ENCODE results near the gene DNAJB14.

DNAJB14 gene

DNA sequence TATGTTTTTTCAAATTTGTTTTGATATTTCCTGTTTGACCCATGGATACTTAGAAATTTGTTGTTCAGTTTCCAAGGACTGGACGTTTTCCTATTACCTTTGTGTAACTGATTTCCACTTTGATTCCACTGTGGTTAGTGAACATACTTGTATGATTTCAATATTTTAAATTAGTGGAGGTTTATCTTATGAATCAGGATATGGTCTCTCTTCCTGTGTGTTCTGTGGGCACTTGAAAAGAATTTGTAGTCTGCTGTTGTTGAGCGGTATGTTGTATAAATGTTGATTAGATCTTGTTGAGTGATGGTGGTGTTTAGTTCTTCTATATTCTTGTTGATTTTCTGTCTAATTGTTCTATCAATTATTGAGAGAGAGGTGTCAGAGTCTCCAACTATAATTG lies 31.0 kb downstream of the DNAJB14 start:
- H3K36me3 Mint-ChIP-seq (ENCODE audit: low read depth), result peaks cover 65% of the 10 kb centered on the region
- DNase-seq (ENCODE audit: low spot score), result no peak
- H3K27me3 Mint-ChIP-seq (ENCODE audit: low read depth), result no peaks in the 10 kb centered on the region
- H3K27ac Mint-ChIP-seq, result peak overlapping the region; percentile 27
- H3K9me3 Mint-ChIP-seq, result peaks cover 15% of the 10 kb centered on the region
- peaks cover 12% of the 10 kb centered on the region for H3K4me1 Mint-ChIP-seq (ENCODE audit: low read depth)
- no peak overlapping the region for H3K4me3 Mint-ChIP-seq

DNA sequence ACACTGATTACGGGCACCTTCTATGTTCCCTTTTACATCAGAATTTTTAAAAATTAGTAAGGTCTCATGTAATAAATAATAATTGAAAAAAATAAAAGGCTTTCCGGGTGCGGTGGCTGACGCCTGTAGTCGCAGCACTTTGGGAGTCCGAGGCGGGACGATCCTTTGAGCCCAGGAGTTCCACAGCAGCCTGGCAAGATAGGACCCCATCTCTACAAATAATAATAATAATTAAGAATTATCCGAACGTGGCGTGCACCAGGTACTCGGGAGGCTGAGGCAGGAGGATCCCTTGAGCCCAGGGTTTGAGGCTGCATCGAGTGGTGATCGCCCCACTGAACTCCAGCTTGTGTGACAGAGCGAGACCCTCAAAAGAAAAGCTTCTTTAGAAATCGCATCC lies 51.4 kb downstream of the DNAJB14 start:
- peak overlapping the region; percentile 84 for H3K27ac Mint-ChIP-seq
- no peak for DNase-seq (ENCODE audit: low spot score)
- peaks cover 24% of the 10 kb centered on the region for H3K4me1 Mint-ChIP-seq (ENCODE audit: low read depth)
- H3K27me3 Mint-ChIP-seq (ENCODE audit: low read depth), result no peaks in the 10 kb centered on the region
- peaks cover 17% of the 10 kb centered on the region for H3K36me3 Mint-ChIP-seq (ENCODE audit: low read depth)
- H3K4me3 Mint-ChIP-seq, result peak overlapping the region; percentile 99
- H3K9me3 Mint-ChIP-seq, result no peaks in the 10 kb centered on the region

DNA sequence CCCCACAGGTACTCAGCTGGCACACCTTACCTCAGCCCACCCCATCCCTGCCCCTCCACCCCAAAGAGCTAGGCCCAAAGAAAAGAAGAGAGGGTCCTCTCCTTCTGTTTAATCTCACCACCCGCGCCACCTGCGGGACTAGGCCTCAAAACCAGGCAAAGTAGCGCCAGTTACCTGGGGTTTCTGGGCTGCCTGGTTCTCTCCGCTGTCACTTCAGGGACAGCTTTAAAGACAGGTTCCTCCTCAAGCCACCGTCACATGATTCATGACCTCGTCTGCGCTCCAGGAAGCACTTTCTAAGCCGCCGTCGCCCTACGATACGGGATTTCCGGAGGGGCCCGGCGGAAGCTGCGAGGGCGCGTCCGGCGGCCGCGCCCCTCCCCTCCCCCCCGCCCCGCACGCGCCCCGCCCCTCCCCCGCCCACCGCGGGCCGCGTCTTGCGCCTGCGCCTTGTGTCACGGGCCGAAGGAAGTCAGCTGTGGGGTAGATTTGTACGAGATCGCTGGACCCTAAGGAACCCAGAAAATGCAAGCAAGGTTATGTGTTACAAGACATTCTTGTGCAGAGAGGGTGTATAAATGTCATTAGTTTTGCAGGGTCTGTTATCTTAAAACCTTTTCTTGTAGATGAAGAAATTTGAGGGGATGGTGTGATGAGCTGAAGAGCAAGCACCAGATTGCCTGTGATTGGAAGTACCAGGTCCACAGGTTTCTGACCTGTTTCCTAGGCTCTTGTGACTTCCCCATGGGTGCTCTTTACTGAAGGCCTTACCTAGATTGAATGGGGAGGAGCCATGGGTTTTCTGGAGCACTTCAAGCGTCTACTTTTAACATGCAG lies 52.0 kb downstream of the DNAJB14 start, which contains the start of gene LAMTOR3:
LAMTOR3 (minus strand) TSS at position 267 of the 837 bp plus-strand sequence. CDS start 464 bp downstream, outside the sequence.
- peak within 1 kb of the TSS; percentile 99 for H3K4me3 Mint-ChIP-seq
- H3K27ac Mint-ChIP-seq, result peak within 1 kb of the TSS; percentile 95
- peaks cover 26% of the 10 kb centered on the region for H3K4me1 Mint-ChIP-seq (ENCODE audit: low read depth)
- DNase-seq (ENCODE audit: low spot score), result peak; percentile 89
- peaks cover 19% of the 10 kb centered on the region for H3K36me3 Mint-ChIP-seq (ENCODE audit: low read depth)
- H3K27me3 Mint-ChIP-seq (ENCODE audit: low read depth), result no peaks in the 10 kb centered on the region
- no peaks in the 10 kb centered on the region for H3K9me3 Mint-ChIP-seq

DNA sequence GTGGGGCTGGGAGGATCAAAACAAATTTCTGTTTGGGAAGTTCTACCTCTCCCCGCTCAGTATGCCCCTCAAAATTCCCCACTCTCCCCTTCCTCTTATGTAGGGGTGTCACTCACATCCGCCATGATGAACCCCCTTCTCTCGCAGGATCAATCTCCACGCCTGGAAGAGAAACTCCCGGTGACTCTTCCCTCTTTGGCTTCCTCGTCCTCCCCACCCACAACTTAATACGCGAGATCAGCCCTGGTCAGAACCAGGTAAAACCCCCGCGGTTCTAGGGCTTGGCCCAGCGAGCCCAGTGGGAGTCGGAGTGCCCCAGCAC lies 52.6 kb downstream of the DNAJB14 start:
- H3K9me3 Mint-ChIP-seq, result no peaks in the 10 kb centered on the region
- H3K27ac Mint-ChIP-seq, result peak overlapping the region; percentile 95
- no peaks in the 10 kb centered on the region for H3K27me3 Mint-ChIP-seq (ENCODE audit: low read depth)
- H3K4me3 Mint-ChIP-seq, result peak overlapping the region; percentile 99
- H3K4me1 Mint-ChIP-seq (ENCODE audit: low read depth), result peaks cover 28% of the 10 kb centered on the region
- DNase-seq (ENCODE audit: low spot score), result no peak
- peaks cover 22% of the 10 kb centered on the region for H3K36me3 Mint-ChIP-seq (ENCODE audit: low read depth)

DNA sequence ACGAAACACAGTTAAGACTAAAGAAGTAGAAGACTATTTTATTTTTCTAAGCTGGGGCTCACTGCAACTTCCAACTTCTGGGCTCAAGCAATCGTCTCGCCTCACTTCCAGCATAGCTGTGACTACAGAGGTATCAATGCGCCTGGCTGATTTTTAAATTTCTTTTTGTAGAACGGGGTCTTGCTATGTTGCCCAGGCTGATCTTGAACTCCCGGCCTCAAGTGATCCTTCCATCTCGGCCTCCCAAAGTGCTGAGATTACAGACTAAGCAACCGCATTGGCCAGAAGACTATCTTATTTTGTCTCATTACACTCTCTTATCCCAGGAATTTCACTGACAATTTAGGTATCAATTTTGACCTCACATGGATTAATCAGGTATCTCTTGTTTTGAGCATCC lies 53.4 kb downstream of the DNAJB14 start:
- Mint-ChIP-seq H3K27ac (peak overlapping the region; percentile 95), H3K4me1 (ENCODE audit: low read depth) (peaks cover 28% of the 10 kb centered on the region), H3K9me3 (no peaks in the 10 kb centered on the region), H3K4me3 (peak overlapping the region; percentile 99), H3K27me3 (ENCODE audit: low read depth) (no peaks in the 10 kb centered on the region), H3K36me3 (ENCODE audit: low read depth) (peaks cover 22% of the 10 kb centered on the region)
- no peak for DNase-seq (ENCODE audit: low spot score)

DNA sequence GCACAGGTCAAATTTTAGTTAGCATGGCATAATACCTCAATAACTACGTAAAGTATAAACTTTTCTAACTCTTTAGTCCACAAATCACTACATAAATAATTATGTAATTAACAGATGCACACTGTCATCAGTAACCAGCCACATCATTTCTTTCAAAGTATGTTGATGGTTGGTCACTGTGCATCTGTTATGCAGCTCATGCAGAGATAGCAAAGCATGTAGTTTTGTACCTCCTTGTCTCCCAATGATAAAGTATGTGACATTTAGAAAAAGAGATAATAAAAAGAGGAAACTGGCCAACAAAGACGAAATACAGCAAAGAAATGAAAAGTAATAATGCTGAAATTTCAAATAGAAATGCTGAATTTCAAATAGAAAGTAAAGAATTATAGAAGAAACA lies 55.1 kb downstream of the DNAJB14 start:
- Mint-ChIP-seq H3K9me3 (no peaks in the 10 kb centered on the region), H3K4me3 (no peak overlapping the region), H3K36me3 (ENCODE audit: low read depth) (peaks cover 20% of the 10 kb centered on the region), H3K4me1 (ENCODE audit: low read depth) (peaks cover 28% of the 10 kb centered on the region), H3K27me3 (ENCODE audit: low read depth) (no peaks in the 10 kb centered on the region), H3K27ac (no peak overlapping the region)
- DNase-seq (ENCODE audit: low spot score), result no peak

DNA sequence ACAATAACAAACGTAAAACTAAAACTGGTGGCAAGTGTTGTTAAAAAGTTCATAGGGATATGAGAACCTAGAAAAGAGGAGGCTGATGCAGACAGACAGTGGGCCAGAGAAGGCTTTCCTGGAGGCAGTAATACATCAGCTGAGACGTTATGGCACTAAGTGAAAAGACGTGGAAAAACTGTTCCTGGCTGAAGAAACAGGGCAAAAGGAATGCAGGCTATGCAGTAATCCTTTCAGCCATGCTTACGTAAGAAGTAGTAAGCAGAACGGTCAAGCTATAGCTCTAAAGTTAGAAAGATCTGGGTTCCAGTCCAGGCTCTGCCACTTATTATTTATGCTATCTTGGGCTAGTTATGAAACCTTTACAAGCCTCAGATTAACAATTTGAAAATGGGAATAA lies 58.6 kb downstream of the DNAJB14 start:
- H3K36me3 Mint-ChIP-seq (ENCODE audit: low read depth), result peaks cover 14% of the 10 kb centered on the region
- no peak overlapping the region for H3K27ac Mint-ChIP-seq

DNA sequence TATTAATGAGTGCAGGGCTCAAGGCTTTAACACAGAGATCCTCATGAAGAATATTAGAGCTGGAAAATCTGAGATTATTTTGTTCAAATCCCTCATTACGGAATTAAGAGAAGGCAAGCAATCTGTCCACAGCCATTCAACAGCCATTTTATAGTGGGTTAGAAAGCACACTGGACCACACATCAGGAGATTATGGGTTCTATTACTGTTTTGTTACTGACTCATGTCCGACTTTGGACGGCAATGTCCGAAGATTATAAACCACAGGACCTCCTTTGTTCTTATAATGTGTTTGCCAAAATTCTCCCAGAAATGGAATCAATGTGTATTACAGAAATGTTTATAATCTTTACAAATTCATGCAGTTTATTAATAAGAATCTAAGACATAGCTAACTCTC lies 60.3 kb downstream of the DNAJB14 start:
- H3K27ac Mint-ChIP-seq, result no peak overlapping the region

More for the DNA sequence above, 58.6 kb downstream of the DNAJB14 start:
- no peak for DNase-seq (ENCODE audit: low spot score)
- H3K4me1 Mint-ChIP-seq (ENCODE audit: low read depth), result peaks cover 16% of the 10 kb centered on the region
- H3K27me3 Mint-ChIP-seq (ENCODE audit: low read depth), result no peaks in the 10 kb centered on the region
- no peaks in the 10 kb centered on the region for H3K9me3 Mint-ChIP-seq
- no peak overlapping the region for H3K4me3 Mint-ChIP-seq

DNA sequence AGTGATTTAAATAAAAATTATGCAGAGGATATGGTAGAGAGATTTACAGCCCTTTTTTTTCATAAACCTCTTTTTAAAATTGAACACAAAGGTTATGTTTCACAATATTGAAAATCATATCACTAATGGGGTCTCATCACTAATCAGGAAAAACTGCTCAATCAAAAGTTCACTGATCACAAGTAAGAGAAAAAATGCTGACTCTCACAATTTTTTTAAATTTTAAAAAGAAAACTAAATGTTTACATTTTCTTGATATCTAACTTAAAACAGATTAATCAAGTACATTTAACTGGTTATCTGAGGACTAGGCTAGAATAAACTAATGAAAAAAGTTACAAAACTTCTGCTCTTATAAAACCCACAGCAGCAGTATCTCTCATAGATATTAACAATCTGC lies 60.7 kb downstream of the DNAJB14 start:
- no peak overlapping the region for H3K4me3 Mint-ChIP-seq
- H3K9me3 Mint-ChIP-seq, result no peaks in the 10 kb centered on the region
- H3K4me1 Mint-ChIP-seq (ENCODE audit: low read depth), result peaks cover 4% of the 10 kb centered on the region
- H3K27me3 Mint-ChIP-seq (ENCODE audit: low read depth), result no peaks in the 10 kb centered on the region
- no peak overlapping the region for H3K27ac Mint-ChIP-seq
- H3K36me3 Mint-ChIP-seq (ENCODE audit: low read depth), result peaks cover 15% of the 10 kb centered on the region
- DNase-seq (ENCODE audit: low spot score), result no peak

More for the DNA sequence above, 60.3 kb downstream of the DNAJB14 start:
- no peaks in the 10 kb centered on the region for H3K27me3 Mint-ChIP-seq (ENCODE audit: low read depth)
- H3K36me3 Mint-ChIP-seq (ENCODE audit: low read depth), result peaks cover 16% of the 10 kb centered on the region
- H3K4me1 Mint-ChIP-seq (ENCODE audit: low read depth), result peaks cover 9% of the 10 kb centered on the region
- H3K4me3 Mint-ChIP-seq, result no peak overlapping the region
- H3K9me3 Mint-ChIP-seq, result no peaks in the 10 kb centered on the region
- no peak for DNase-seq (ENCODE audit: low spot score)

DNA sequence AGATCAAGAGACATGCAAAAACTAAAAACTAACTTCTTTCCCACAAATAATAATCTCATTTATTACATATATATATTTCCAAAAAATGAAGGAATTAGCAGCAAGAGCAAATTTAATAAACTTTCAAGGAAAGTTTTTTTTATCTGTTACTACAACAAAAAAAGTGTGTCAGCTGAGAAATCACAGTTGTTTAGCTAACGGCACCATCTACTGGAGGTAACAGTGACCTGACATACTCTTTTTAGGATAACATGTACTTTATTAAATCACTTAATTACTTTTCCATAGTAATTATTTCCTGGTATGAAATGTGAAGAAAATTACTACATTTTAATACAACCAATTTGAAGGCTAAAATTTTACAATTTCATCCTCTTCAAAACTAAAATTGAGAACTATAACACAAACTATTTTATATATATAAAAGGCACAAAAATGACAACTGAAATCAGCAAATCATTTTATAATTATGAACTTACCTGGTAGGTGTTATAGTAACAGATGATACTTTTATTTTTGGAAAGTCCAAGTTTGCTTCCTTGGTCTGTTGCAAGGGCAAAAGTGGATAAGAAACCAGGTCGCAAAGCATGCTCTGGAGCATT lies 61.3 kb downstream of the DNAJB14 start:
- H3K9me3 Mint-ChIP-seq, result no peaks in the 10 kb centered on the region
- no peak overlapping the region for H3K27ac Mint-ChIP-seq
- H3K4me1 Mint-ChIP-seq (ENCODE audit: low read depth), result peaks cover 4% of the 10 kb centered on the region
- peaks cover 17% of the 10 kb centered on the region for H3K36me3 Mint-ChIP-seq (ENCODE audit: low read depth)
- DNase-seq (ENCODE audit: low spot score), result no peak
- H3K4me3 Mint-ChIP-seq, result no peak overlapping the region
- no peaks in the 10 kb centered on the region for H3K27me3 Mint-ChIP-seq (ENCODE audit: low read depth)

DNA sequence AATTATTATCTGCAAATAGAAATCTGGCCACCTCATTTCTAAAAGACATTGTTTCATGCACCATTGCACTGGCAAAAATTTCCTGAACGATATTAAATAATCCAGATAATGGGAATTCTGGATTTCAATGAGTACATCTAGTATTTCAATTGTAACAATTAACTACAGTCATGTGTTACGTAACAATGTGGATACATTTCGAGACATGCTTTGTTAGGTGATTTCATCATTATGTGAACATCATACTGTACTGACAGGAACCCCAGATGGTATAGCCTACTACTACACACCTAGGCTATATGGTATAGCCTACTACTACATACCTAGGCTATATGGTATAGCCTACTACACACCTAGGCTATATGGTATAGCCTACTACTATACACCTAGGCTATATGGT lies 67.0 kb downstream of the DNAJB14 start:
- peaks cover 28% of the 10 kb centered on the region for H3K36me3 Mint-ChIP-seq (ENCODE audit: low read depth)
- no peak overlapping the region for H3K27ac Mint-ChIP-seq
- H3K27me3 Mint-ChIP-seq (ENCODE audit: low read depth), result no peaks in the 10 kb centered on the region
- no peak for DNase-seq (ENCODE audit: low spot score)
- no peaks in the 10 kb centered on the region for H3K4me1 Mint-ChIP-seq (ENCODE audit: low read depth)
- H3K9me3 Mint-ChIP-seq, result no peaks in the 10 kb centered on the region
- H3K4me3 Mint-ChIP-seq, result no peak overlapping the region

DNA sequence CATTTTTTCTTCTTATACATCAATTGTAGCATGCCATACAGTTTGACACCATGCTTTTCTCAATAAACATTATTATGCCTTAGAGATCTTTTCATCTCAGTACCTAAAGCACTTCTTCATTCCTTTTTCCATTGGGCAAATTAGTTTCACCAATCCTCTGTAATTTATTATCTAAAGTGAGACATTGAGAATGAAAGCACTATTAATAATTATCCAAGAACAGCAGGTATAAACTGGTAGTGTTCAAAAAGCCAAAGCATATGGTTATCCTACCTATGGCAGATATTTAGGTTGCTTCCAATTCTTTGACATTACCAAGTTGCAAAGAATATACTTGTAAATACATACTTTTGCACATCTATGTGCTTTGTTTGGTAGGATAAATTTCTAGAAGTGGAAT lies 67.8 kb downstream of the DNAJB14 start:
- Mint-ChIP-seq H3K27me3 (ENCODE audit: low read depth) (no peaks in the 10 kb centered on the region), H3K9me3 (no peaks in the 10 kb centered on the region), H3K4me1 (ENCODE audit: low read depth) (no peaks in the 10 kb centered on the region), H3K4me3 (no peak overlapping the region), H3K36me3 (ENCODE audit: low read depth) (peaks cover 32% of the 10 kb centered on the region), H3K27ac (no peak overlapping the region)
- no peak for DNase-seq (ENCODE audit: low spot score)

DNA sequence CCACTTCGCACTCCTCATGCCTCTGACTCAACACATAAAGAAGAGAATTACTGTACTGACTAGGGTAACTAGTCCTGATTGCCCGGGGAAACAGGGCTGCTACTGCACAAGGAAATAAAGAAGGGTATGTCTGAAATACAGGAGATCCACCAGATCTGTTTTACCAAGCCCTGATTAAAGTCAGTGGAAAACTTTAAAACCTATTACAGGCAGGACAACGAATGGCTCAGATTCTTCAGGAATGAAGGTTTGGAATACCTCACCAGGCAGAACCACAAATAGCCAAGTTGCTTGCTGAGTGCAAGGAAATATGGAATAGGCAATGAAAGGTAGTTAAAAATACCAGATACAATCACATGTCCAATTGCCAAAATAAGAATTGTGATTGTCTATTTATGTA lies 69.5 kb downstream of the DNAJB14 start:
- Mint-ChIP-seq H3K9me3 (no peaks in the 10 kb centered on the region), H3K4me1 (ENCODE audit: low read depth) (no peaks in the 10 kb centered on the region), H3K27ac (no peak overlapping the region), H3K27me3 (ENCODE audit: low read depth) (no peaks in the 10 kb centered on the region), H3K36me3 (ENCODE audit: low read depth) (peaks cover 29% of the 10 kb centered on the region), H3K4me3 (no peak overlapping the region)
- DNase-seq (ENCODE audit: low spot score), result no peak

DNA sequence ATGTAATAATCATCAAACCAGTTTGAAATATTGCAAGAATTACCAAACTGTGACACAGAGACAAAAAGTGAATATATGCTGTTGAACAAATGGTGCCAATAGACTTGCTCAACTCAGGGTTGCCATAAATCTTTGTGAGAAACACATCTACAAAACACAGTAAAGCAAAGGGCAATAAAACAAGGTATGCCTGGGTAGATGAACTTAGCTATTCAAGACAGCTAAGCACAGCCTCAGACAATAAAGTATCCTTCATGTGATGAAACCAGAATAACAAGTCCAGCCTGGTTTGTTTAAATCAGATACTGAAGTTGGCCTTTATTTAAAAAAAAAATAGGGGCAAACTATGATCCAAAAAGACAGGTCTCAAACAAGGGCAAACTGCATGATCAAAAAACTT lies 71.3 kb downstream of the DNAJB14 start:
- DNase-seq (ENCODE audit: low spot score), result no peak
- Mint-ChIP-seq H3K4me1 (ENCODE audit: low read depth) (peaks cover 4% of the 10 kb centered on the region), H3K4me3 (no peak overlapping the region), H3K36me3 (ENCODE audit: low read depth) (peaks cover 29% of the 10 kb centered on the region), H3K27ac (no peak overlapping the region), H3K9me3 (no peaks in the 10 kb centered on the region), H3K27me3 (ENCODE audit: low read depth) (no peaks in the 10 kb centered on the region)

Measured in T-helper 2 cell treated with Interferon-gamma antibody and Interleukin-4, amounts not matched to agents 5 μg/mL and 100 μg/mL, for 36 hours (primary cell).